KMS-11 (cell line): ENCODE measurements around the gene SEMA3G.

Source experiments
- H2AFZ ChIP-seq: fragments of 200-600 bp; sonication (generic); 2 replicates; pipeline ENCODE4 v1.6.1; 2016; ENCODE audit warnings: antibody characterized with exemption, mixed run types, low read depth
- H3K27ac ChIP-seq: fragments of 200-600 bp; sonication (generic); 2 replicates; pipeline ENCODE4 v1.6.1; 2016; ENCODE audit warnings: mild to moderate bottlenecking, mixed run types
- H3K27me3 ChIP-seq: fragments of 200-600 bp; sonication (generic); 2 replicates; pipeline ENCODE4 v1.6.1; 2017; ENCODE audit warnings: mild to moderate bottlenecking, low read depth, mixed run types, moderate library complexity; ENCODE audit not compliant: insufficient read depth
- H3K36me3 ChIP-seq: fragments of 200-600 bp; sonication (generic); 2 replicates; pipeline ENCODE4 v1.6.1; 2017; ENCODE audit warnings: mild to moderate bottlenecking, mixed run types; ENCODE audit not compliant: insufficient read depth
- H3K4me1 ChIP-seq: fragments of 200-600 bp; sonication (generic); 2 replicates; pipeline ENCODE4 v1.6.1; 2016; ENCODE audit warnings: mild to moderate bottlenecking, low read depth, mixed run types; ENCODE audit not compliant: poor library complexity, severe bottlenecking
- H3K4me2 ChIP-seq: fragments of 200-600 bp; sonication (generic); 2 replicates; pipeline ENCODE4 v1.7.0; 2016; ENCODE audit warnings: mild to moderate bottlenecking, mixed run types
- H3K4me3 ChIP-seq: fragments of 200-600 bp; sonication (generic); IDR thresholded peaks from 2 replicates; pipeline ENCODE4 v1.6.1; 2017; ENCODE audit warnings: low read depth, low read length, mixed read lengths; ENCODE audit not compliant: insufficient read depth
- H3K79me2 ChIP-seq: fragments of 200-600 bp; sonication (generic); 2 replicates; pipeline ENCODE4 v1.6.1; 2016; ENCODE audit warnings: low read depth, mixed run types; ENCODE audit not compliant: insufficient read depth
- H3K9ac ChIP-seq: fragments of 200-600 bp; sonication (generic); 2 replicates; pipeline ENCODE4 v1.6.1; 2016; ENCODE audit warnings: mild to moderate bottlenecking, mixed run types
- H4K20me1 ChIP-seq: fragments of 200-600 bp; sonication (generic); 2 replicates; pipeline ENCODE4 v1.6.1; 2016; ENCODE audit warnings: mild to moderate bottlenecking, mixed run types; ENCODE audit not compliant: insufficient read depth
- CTCF ChIP-seq: fragments of 200-600 bp; sonication (generic); conservative IDR thresholded peaks from 2 replicates; pipeline ENCODE4 v1.6.1; 2017; ENCODE audit warnings: low read depth, mild to moderate bottlenecking, antibody characterized with exemption, low read length, moderate library complexity, mixed read lengths

SEMA3G gene

DNA sequence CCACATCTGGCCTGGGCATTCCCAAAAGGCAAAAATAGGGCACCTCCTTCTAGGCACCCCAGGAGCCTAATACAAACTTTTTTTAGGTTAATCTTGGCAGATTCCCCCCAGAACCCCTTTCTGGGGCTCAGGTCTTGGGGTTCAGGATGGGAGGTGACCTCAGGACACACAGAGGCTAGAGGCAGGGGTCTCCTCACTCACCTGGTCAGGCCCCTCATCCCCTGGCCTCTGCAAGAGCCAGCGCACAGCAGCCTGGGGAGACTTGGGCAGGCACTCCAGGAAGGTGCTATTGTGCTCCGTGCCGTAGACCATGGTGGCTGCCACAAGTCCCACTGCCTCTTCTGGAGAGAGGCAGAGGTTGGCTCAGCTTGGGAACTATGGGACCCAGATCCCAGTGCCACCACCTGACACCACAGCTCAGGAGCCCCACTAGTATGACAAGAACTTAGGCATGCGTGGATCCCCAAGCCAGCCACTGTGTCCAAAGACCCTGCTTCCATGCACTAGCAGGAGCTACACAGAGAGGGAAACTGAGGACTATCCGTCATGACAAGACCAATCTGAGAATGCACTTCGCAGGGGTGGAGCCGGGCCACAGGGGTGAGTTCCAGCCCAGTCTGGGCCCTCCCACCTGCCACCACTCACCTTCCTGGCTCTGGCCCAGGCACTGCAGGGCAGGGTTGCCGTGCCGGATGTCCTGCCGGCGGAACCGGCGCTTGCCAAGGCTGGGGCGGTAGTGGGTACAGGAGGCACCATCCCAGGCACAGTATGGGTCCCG, 7.4 kb downstream of the SEMA3G start:
- H3K79me2 ChIP-seq, result no peaks in the 10 kb centered on the region
- no peaks in the 10 kb centered on the region for H3K36me3 ChIP-seq
- no peak for TF ChIP-seq CTCF
- H3K4me3 ChIP-seq, result no peak overlapping the region
- no peaks in the 10 kb centered on the region for H4K20me1 ChIP-seq
- no peak overlapping the region for H3K9ac ChIP-seq
- no peak overlapping the region for H2AFZ ChIP-seq
- no peak overlapping the region for H3K4me2 ChIP-seq
- no peaks in the 10 kb centered on the region for H3K27me3 ChIP-seq
- H3K27ac ChIP-seq, result no peak overlapping the region
- H3K4me1 ChIP-seq, result no peaks in the 10 kb centered on the region

DNA sequence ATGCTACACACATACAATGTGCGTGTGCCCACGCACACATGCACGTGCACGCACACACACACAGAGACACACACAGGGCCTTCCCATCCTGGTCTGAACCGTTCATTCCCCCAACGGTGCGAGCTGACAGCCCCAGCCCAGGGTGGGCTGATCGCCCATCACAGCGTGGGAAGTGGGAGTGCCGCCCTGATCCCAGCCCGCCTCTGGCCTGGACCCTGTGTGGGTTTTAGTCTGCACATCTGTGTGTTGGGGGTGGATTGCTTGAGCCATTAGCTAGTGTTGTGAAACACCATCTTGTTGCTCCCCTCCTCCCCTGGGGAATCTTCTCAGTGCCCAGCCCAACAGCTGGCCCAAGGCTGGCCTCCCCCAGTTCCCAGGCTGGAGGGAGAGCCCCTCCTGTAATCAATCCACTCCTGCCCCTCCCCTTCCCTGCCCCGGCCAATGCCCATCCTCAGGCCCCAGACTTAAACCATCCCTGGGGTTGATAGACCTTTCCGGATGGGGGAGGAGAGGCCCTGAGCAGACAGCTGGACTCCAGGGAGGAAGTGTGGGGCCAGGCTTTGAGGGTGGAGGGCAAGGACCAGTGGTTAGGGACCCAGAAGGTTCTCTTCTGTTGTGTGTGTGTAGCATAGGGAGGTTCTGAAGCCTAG, 8.3 kb downstream of the SEMA3G start:
- Histone ChIP-seq H4K20me1 (no peaks in the 10 kb centered on the region), H3K27me3 (no peaks in the 10 kb centered on the region), H3K36me3 (no peaks in the 10 kb centered on the region), H3K79me2 (no peaks in the 10 kb centered on the region), H3K9ac (no peak overlapping the region), H3K4me3 (no peak overlapping the region), H2AFZ (no peak overlapping the region), H3K4me2 (no peak overlapping the region), H3K4me1 (no peaks in the 10 kb centered on the region), H3K27ac (no peak overlapping the region)
- no peak for TF ChIP-seq CTCF

DNA sequence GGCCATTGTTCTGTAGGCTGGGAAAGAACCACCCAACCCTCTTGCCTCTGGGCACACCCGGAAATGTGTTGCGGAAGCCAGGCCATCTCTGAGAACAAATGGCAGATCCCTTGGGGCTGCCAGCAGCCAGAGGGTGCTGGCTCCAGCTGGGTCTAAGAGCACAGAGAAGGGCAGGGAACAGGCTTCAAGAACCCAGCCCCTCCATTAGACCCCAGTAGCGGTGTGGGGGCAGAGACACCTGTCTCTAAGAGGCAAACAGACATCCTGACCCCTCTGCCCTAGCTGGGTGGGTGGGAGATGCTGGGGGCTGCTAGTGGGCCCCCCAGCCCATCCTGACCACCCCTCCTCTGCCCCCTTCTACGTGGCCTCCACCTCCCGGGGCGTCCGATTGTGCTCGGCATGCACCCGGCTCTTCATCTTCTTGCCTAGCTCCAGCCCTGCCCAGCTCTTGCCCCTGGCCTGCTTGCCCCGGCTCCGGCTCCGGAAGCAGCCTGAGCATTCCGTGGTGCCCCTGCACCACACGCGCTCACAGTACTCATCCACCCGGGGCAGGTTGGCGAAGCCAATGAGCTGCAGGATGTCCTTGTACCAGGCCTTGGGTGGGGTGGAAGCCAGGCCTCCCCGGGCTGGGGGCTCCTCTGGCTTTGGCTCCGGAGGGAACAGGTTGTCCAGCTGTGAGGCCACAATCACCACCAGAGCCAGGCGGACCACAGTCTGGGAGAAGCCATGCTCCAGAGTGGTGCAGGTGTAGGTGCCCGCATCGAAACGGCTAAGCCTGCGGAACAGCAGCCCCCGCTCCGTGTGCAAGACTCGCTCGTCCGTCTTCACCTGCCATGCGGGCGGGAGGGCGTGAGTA, 9.4 kb downstream of the SEMA3G start:
- H2AFZ ChIP-seq, result no peak overlapping the region
- H3K36me3 ChIP-seq, result no peaks in the 10 kb centered on the region
- no peaks in the 10 kb centered on the region for H3K4me1 ChIP-seq

More for the DNA sequence above, 9.4 kb downstream of the SEMA3G start:
- no peak overlapping the region for H3K4me3 ChIP-seq
- H4K20me1 ChIP-seq, result no peaks in the 10 kb centered on the region
- no peak for TF ChIP-seq CTCF
- no peaks in the 10 kb centered on the region for H3K27me3 ChIP-seq
- H3K79me2 ChIP-seq, result no peaks in the 10 kb centered on the region
- H3K4me2 ChIP-seq, result no peak overlapping the region
- no peak overlapping the region for H3K9ac ChIP-seq
- no peak overlapping the region for H3K27ac ChIP-seq
